ENCODE data around the gene TMEM114.

DNA sequence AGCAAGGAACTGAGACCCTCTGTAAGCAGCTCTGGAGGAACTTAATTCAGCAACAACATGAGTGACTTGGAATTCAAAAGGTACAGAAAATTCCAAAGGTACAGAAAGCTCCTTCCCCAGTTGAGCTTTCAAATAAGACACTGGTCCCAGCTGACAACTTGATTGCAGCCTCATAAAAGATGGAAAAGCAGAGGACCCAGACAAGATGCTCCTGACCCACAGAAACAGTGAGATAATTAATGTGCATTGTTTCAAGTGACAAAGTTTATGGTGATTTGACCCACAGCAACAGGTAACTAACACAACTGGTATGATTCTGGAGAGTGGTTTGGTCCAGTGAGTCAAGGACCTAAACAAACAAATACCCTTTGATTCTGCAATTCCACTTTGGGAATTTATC lies 15.2 kb upstream of the TMEM114 start:
- TF ChIP-seq, protein P1, sequence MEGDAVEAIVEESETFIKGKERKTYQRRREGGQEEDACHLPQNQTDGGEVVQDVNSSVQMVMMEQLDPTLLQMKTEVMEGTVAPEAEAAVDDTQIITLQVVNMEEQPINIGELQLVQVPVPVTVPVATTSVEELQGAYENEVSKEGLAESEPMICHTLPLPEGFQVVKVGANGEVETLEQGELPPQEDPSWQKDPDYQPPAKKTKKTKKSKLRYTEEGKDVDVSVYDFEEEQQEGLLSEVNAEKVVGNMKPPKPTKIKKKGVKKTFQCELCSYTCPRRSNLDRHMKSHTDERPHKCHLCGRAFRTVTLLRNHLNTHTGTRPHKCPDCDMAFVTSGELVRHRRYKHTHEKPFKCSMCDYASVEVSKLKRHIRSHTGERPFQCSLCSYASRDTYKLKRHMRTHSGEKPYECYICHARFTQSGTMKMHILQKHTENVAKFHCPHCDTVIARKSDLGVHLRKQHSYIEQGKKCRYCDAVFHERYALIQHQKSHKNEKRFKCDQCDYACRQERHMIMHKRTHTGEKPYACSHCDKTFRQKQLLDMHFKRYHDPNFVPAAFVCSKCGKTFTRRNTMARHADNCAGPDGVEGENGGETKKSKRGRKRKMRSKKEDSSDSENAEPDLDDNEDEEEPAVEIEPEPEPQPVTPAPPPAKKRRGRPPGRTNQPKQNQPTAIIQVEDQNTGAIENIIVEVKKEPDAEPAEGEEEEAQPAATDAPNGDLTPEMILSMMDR (IDR thresholded peaks at IDR 0.05): no peak
- TF ChIP-seq TCF7L2 (IDR thresholded peaks at IDR 0.05; ENCODE audit: low read depth, low read length) (no peak), POLR2AphosphoS5 (IDR thresholded peaks at IDR 0.05; ENCODE audit: low read depth, low read length) (no peak), SIN3A (IDR thresholded peaks at IDR 0.05; ENCODE audit: borderline replicate concordance, insufficient read depth, low read depth, low read length) (no peak)
- TF ChIP-seq, protein P2, sequence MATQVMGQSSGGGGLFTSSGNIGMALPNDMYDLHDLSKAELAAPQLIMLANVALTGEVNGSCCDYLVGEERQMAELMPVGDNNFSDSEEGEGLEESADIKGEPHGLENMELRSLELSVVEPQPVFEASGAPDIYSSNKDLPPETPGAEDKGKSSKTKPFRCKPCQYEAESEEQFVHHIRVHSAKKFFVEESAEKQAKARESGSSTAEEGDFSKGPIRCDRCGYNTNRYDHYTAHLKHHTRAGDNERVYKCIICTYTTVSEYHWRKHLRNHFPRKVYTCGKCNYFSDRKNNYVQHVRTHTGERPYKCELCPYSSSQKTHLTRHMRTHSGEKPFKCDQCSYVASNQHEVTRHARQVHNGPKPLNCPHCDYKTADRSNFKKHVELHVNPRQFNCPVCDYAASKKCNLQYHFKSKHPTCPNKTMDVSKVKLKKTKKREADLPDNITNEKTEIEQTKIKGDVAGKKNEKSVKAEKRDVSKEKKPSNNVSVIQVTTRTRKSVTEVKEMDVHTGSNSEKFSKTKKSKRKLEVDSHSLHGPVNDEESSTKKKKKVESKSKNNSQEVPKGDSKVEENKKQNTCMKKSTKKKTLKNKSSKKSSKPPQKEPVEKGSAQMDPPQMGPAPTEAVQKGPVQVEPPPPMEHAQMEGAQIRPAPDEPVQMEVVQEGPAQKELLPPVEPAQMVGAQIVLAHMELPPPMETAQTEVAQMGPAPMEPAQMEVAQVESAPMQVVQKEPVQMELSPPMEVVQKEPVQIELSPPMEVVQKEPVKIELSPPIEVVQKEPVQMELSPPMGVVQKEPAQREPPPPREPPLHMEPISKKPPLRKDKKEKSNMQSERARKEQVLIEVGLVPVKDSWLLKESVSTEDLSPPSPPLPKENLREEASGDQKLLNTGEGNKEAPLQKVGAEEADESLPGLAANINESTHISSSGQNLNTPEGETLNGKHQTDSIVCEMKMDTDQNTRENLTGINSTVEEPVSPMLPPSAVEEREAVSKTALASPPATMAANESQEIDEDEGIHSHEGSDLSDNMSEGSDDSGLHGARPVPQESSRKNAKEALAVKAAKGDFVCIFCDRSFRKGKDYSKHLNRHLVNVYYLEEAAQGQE (IDR thresholded peaks at IDR 0.05; ENCODE audit: insufficient read depth in 1 of 2, low read depth in 2 of 2, low read length in 1 of 2): no peak
